HEK293 (cell line): ENCODE data around the gene PCLO.

Source experiments
- TF ChIP-seq, protein P1 (sequence below): fragments of 450-650 bp; formaldehyde crosslinking; IDR thresholded peaks from 2 replicates; pipeline ENCODE4 v1.5.1; 2016; ENCODE audit warnings: missing biosample characterization, missing genetic modification characterization
- TF ChIP-seq, protein P2 (sequence below): sonication (generic); formaldehyde crosslinking; IDR thresholded peaks from 2 replicates; pipeline ENCODE4 v1.8.1; 2022; ENCODE audit warnings: mild to moderate bottlenecking, moderate library complexity, missing genetic modification reagents

DNA sequence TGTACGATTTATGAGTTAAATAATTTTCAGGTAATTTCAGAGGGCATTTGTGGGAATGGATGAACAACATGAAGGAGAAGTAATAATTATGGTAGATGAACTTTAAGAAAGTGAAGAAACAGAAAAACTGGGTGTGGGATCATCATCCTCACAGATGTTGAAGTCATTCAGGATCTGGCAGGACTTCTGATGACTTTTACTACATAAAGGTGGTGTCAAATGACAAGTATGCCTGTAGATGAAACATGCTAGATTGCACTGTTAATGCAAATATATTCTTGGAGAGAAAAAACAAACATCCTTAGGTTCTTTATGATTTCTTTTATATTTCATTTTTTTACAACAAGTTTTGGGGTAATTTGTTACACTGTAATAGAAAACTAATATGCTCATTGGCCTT lies 230.2 kb downstream of the PCLO start:
- TF ChIP-seq, protein P1, sequence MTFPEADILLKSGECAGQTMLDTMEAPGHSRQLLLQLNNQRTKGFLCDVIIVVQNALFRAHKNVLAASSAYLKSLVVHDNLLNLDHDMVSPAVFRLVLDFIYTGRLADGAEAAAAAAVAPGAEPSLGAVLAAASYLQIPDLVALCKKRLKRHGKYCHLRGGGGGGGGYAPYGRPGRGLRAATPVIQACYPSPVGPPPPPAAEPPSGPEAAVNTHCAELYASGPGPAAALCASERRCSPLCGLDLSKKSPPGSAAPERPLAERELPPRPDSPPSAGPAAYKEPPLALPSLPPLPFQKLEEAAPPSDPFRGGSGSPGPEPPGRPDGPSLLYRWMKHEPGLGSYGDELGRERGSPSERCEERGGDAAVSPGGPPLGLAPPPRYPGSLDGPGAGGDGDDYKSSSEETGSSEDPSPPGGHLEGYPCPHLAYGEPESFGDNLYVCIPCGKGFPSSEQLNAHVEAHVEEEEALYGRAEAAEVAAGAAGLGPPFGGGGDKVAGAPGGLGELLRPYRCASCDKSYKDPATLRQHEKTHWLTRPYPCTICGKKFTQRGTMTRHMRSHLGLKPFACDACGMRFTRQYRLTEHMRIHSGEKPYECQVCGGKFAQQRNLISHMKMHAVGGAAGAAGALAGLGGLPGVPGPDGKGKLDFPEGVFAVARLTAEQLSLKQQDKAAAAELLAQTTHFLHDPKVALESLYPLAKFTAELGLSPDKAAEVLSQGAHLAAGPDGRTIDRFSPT (tag by site-specific recombination) = no peak
- TF ChIP-seq, protein P2, sequence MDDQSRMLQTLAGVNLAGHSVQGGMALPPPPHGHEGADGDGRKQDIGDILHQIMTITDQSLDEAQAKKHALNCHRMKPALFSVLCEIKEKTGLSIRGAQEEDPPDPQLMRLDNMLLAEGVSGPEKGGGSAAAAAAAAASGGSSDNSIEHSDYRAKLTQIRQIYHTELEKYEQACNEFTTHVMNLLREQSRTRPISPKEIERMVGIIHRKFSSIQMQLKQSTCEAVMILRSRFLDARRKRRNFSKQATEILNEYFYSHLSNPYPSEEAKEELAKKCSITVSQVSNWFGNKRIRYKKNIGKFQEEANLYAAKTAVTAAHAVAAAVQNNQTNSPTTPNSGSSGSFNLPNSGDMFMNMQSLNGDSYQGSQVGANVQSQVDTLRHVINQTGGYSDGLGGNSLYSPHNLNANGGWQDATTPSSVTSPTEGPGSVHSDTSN (CRISPR knock-in tag) = no peak
